BLaER1 treated with 17β-estradiol and CSF1 and Interleukin-3, amounts not matched to agents 10 nM and 100 nM (cell line): ENCODE measurements around the gene FHIP1B.

ENCODE experiments used
- H3K27ac ChIP-seq, 11 experiments: shearing (Covaris generic); formaldehyde crosslinking; 2 replicates each; pipeline ENCODE4 v1.8.1; 2022
- H3K27me3 ChIP-seq, 11 experiments: shearing (Covaris generic); formaldehyde crosslinking; 2 replicates each; pipeline ENCODE4 v1.8.1; 2022
- H3K36me3 ChIP-seq, 11 experiments: shearing (Covaris generic); formaldehyde crosslinking; 2 replicates each; pipeline ENCODE4 v1.8.1; 2022
- H3K4me1 ChIP-seq, 10 experiments: shearing (Covaris generic); formaldehyde crosslinking; 2 replicates each; pipeline ENCODE4 v1.8.1; 2022
- H3K4me2 ChIP-seq, 11 experiments: shearing (Covaris generic); formaldehyde crosslinking; 2 replicates each; pipeline ENCODE4 v1.8.1; 2022
- H3K4me3 ChIP-seq, 10 experiments: shearing (Covaris generic); formaldehyde crosslinking; 2 replicates each; pipeline ENCODE4 v1.8.1; 2022
- H3K9ac ChIP-seq, 11 experiments: shearing (Covaris generic); formaldehyde crosslinking; 2 replicates each; pipeline ENCODE4 v1.8.1; 2022
- H3K9me3 ChIP-seq, 11 experiments: shearing (Covaris generic); formaldehyde crosslinking; replicated peaks in 1 of 11; 2 replicates each; pipeline ENCODE4 v1.8.1; 2022
- H4K20me1 ChIP-seq, 11 experiments: shearing (Covaris generic); formaldehyde crosslinking; 2 replicates each; pipeline ENCODE4 v1.8.1; 2022
- Cebpa-rat ChIP-seq, 11 experiments: shearing (Covaris generic); IDR thresholded peaks; 2 replicates each; pipeline ENCODE4 v1.8.1; 2022

FHIP1B gene

DNA sequence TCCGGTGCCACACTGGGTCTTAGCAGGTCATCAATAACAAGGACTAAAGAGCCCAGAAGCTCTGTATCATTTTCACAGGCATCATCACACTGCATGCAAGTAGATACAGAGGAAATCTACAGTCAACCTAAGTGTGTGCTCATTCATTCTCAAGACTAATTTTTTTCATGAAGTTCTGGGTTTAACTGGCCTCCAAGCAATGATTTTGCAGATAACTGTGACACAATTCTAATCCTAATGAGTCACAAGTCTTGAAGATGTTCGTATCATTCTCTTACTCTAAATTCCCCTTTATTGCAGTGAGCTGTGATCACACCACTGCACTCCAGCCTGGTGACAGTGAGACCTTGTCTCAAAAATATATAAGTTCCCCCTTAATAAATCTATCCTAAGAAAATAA, 33.0 kb downstream of the FHIP1B start:
- Histone ChIP-seq H3K27ac (peak overlapping the region in 10 of 11 experiments; percentile 29 to 80 (median 52); a peak in 16 of 22 replicates), H3K9me3 (peaks cover 0 to 25% (median 0%) of the 10 kb centered on the region in 11 experiments; a peak in 5 of 22 replicates), H3K4me2 (peak overlapping the region in 8 of 11 experiments; percentile 41 to 76 (median 54); a peak in 15 of 22 replicates), H3K36me3 (peaks cover 8 to 29% (median 17%) of the 10 kb centered on the region in 11 experiments; a peak in 14 of 22 replicates), H3K27me3 (no peaks in the 10 kb centered on the region), H4K20me1 (no peaks in the 10 kb centered on the region; a peak in 1 of 22 replicates), H3K4me1 (peaks cover 10 to 37% (median 26%) of the 10 kb centered on the region in 10 experiments; a peak in 18 of 20 replicates), H3K9ac (peak overlapping the region in 4 of 11 experiments; percentile 15 to 48 (median 32); a peak in 6 of 22 replicates), H3K4me3 (no peak overlapping the region)
- TF ChIP-seq Cebpa-rat (IDR thresholded peaks at IDR 0.05), result no peak

DNA sequence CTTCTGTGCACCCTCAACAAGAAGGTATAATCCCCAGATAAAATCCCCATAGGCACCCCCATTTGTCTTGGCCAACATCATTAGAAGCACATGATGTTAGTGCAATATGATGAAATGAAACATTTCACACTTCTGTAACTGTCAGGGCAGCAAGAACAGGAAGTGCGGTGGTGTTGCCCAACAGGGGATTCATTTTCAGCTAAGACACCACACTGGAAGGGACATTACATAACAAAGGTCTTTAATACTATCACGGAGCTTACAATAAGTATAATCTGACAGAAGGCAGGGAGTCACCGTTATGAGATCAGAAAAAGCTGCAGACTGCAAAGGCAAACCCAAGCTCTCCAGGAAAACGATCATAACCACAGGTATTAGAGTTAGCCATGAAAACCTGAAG, 33.5 kb downstream of the FHIP1B start:
- Histone ChIP-seq H3K27ac (peak overlapping the region in 10 of 11 experiments; percentile 29 to 80 (median 58); a peak in 17 of 22 replicates), H3K9ac (peak overlapping the region in 4 of 11 experiments; percentile 15 to 48 (median 32); a peak in 6 of 22 replicates), H3K4me3 (no peak overlapping the region), H3K27me3 (no peaks in the 10 kb centered on the region), H4K20me1 (no peaks in the 10 kb centered on the region; a peak in 1 of 22 replicates), H3K4me2 (peak overlapping the region in 9 of 11 experiments; percentile 16 to 76 (median 52); a peak in 15 of 22 replicates), H3K9me3 (peaks cover 0 to 25% (median 0%) of the 10 kb centered on the region in 11 experiments; a peak in 5 of 22 replicates), H3K36me3 (peaks cover 8 to 24% (median 14%) of the 10 kb centered on the region in 11 experiments; a peak in 13 of 22 replicates), H3K4me1 (peaks cover 10 to 37% (median 26%) of the 10 kb centered on the region in 10 experiments; a peak in 18 of 20 replicates)
- peak; percentile 19 to 93 (median 60); a peak in 12 of 22 replicates for TF ChIP-seq Cebpa-rat (IDR thresholded peaks at IDR 0.05)

DNA sequence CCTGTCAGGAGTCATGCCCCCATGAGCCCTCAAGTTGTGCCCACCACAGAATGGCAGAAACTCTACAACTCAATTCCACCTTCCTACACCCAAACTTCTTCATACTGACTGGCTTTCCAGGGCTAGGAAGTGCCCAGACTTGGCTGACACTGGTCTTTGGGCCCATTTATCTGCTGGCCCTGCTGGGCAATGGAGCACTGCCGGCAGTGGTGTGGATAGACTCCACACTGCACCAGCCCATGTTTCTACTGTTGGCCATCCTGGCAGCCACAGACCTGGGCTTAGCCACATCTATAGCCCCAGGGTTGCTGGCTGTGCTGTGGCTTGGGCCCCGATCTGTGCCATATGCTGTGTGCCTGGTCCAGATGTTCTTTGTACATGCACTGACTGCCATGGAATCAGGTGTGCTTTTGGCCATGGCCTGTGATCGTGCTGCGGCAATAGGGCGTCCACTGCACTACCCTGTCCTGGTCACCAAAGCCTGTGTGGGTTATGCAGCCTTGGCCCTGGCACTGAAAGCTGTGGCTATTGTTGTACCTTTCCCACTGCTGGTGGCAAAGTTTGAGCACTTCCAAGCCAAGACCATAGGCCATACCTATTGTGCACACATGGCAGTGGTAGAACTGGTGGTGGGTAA, 35.1 kb downstream of the FHIP1B start, which contains the start of gene OR52W1:
TSS of gene OR52W1 (plus strand) at position 51 of the 637 bp plus-strand sequence. CDS start at position 51, 0 bp downstream.
- H3K4me3 ChIP-seq, result no peak within 1 kb of the TSS
- peaks cover 10 to 35% (median 26%) of the 10 kb centered on the region in 10 experiments; a peak in 18 of 20 replicates for H3K4me1 ChIP-seq
- no peak for TF ChIP-seq Cebpa-rat (IDR thresholded peaks at IDR 0.05)
- H3K4me2 ChIP-seq, result no peak within 1 kb of the TSS
- H3K36me3 ChIP-seq, result peaks cover 0 to 8% (median 0%) of the 10 kb centered on the region in 11 experiments; a peak in 5 of 22 replicates
- H3K27ac ChIP-seq, result peak within 1 kb of the TSS in 8 of 11 experiments; percentile 35 to 80 (median 58); a peak in 13 of 22 replicates
- no peaks in the 10 kb centered on the region for H3K27me3 ChIP-seq
- H3K9me3 ChIP-seq, result peaks cover 0 to 25% (median 0%) of the 10 kb centered on the region in 11 experiments; a peak in 5 of 22 replicates
- H3K9ac ChIP-seq, result no peak within 1 kb of the TSS
- H4K20me1 ChIP-seq, result no peaks in the 10 kb centered on the region

DNA sequence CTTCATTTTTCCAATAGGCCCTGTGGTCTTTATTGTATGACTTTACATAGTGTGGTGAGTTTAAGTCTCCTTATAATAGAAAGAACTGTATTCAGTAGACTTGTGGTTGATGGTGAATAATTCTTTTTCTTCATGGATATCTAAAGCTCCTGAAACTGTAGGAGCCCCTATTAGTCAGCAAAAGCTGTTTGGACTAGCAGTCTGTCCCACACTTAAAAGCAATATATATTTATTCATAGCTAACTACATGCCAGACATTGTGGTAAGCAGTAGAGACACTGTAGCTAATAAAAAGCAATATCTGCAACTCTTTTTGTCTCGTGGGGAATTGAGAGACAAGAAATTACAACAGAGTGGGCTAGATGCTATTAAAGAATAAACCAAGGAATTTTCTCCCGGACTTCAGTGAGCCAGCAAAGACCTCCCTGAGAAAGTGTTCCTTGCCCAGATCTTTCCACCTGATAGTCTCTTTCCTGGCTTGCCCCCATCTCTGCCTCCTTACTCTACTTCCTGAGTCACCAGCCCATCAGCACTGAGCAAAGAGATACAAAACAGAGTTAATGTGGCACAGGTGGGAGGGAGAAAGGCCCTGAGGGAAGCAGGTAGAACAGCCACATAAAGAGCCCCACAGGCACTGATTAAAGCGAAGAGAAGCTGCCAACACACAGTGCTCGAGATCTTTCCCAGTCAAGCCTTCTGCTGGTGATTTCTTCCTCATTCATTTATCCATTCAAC, 36.8 kb downstream of the FHIP1B start:
- H3K27ac ChIP-seq, result peak overlapping the region in 1 of 11 experiments; percentile 23; a peak in 1 of 22 replicates
- no peak for TF ChIP-seq Cebpa-rat (IDR thresholded peaks at IDR 0.05)
- peaks cover 0 to 25% (median 0%) of the 10 kb centered on the region in 11 experiments; a peak in 5 of 22 replicates for H3K9me3 ChIP-seq
- no peaks in the 10 kb centered on the region for H4K20me1 ChIP-seq
- H3K4me3 ChIP-seq, result no peak overlapping the region
- no peak overlapping the region for H3K4me2 ChIP-seq
- H3K27me3 ChIP-seq, result no peaks in the 10 kb centered on the region
- peaks cover 7 to 23% (median 16%) of the 10 kb centered on the region in 10 experiments; a peak in 16 of 20 replicates for H3K4me1 ChIP-seq
- no peak overlapping the region for H3K9ac ChIP-seq
- H3K36me3 ChIP-seq, result peaks cover 0 to 6% (median 0%) of the 10 kb centered on the region in 11 experiments; a peak in 1 of 22 replicates

DNA sequence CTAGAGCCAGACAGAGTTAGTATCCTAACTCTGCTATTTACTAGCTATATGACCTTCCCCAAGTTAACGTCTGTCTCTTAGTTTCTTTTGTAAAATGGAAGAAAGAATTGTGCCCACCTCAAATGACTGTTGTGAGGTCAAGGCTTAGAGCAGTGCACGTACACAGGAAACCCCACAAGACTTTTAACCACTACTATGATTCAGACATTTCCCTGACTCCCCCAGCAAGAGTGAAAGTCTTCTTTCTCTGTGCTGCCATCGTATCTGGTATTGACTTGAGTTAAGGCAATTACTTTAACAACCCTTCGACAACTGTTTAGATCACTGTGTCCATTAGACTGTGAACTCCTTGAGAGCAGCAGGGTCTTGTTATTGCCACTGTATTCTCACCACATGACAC, 38.0 kb downstream of the FHIP1B start:
- peaks cover 0 to 17% (median 0%) of the 10 kb centered on the region in 11 experiments; a peak in 4 of 22 replicates for H3K9me3 ChIP-seq
- no peak overlapping the region for H3K9ac ChIP-seq
- no peak overlapping the region for H3K4me2 ChIP-seq
- H3K36me3 ChIP-seq, result 0 out of 22 replicates have a peak, but pooled peaks cover 0 to 6% (median 0%) of the 10 kb centered on the region in 11 experiments
- TF ChIP-seq Cebpa-rat (IDR thresholded peaks at IDR 0.05), result no peak
- no peak overlapping the region for H3K27ac ChIP-seq
- no peak overlapping the region for H3K4me3 ChIP-seq
- H3K4me1 ChIP-seq, result peaks cover 7 to 18% (median 14%) of the 10 kb centered on the region in 10 experiments; a peak in 16 of 20 replicates
- no peaks in the 10 kb centered on the region for H3K27me3 ChIP-seq
- H4K20me1 ChIP-seq, result no peaks in the 10 kb centered on the region

DNA sequence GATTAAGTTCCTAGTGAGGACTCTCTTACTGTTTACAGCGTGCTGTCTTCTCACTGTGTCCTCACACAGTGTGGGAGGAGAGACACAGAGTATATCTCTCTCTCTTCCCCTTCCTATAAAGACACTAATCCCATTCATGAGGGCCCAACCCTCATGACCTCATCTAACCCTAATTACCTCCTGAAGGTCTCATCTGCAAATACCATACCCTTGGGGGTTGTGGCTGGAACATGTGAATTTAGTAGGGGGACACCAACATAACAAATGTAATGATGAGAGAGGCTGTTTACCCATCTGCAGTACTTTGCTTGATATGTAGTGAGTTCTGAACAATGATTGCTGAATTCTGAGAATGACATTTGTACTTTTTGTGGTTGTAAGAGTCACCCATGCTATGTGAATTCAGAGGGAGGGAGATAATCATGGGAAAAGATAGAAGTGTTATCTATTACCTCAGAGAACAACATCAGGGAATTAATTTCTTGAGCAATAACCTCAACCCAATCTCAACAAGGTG, 40.3 kb downstream of the FHIP1B start:
- Histone ChIP-seq H4K20me1 (no peaks in the 10 kb centered on the region), H3K27ac (no peak overlapping the region), H3K4me3 (no peak overlapping the region), H3K36me3 (no peaks in the 10 kb centered on the region), H3K4me2 (peak overlapping the region in 1 of 11 experiments; percentile 3; a peak in 1 of 22 replicates), H3K9ac (no peak overlapping the region), H3K9me3 (no peaks in the 10 kb centered on the region), H3K27me3 (no peaks in the 10 kb centered on the region), H3K4me1 (peaks cover 0 to 7% (median 0%) of the 10 kb centered on the region in 10 experiments; a peak in 4 of 20 replicates)
- no peak for TF ChIP-seq Cebpa-rat (IDR thresholded peaks at IDR 0.05)

DNA sequence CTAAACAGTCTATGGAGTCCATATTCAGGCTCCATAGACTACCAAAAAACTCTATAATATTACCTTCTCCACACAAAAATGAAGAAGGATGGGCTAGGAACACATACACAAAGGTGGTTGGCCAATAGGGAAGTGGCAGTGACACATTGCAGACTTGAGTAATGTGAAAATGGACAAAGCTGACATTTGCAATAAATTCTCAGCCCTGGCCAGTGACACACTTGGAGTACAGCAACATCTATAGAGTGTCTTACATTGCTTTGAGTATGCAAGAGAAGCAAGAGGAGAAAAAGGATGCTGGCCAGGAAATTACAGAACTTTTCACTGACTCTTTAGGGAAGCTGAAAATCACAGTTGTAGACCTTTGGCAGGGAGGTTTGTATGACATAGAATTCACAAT, 42.7 kb downstream of the FHIP1B start:
- H3K4me3 ChIP-seq, result no peak overlapping the region
- no peak overlapping the region for H3K4me2 ChIP-seq
- no peak overlapping the region for H3K27ac ChIP-seq
- no peak for TF ChIP-seq Cebpa-rat (IDR thresholded peaks at IDR 0.05)
- H3K9me3 ChIP-seq, result no peaks in the 10 kb centered on the region
- H4K20me1 ChIP-seq, result no peaks in the 10 kb centered on the region
- H3K27me3 ChIP-seq, result no peaks in the 10 kb centered on the region
- H3K4me1 ChIP-seq, result peaks cover 0 to 7% (median 0%) of the 10 kb centered on the region in 10 experiments; a peak in 4 of 20 replicates
- H3K36me3 ChIP-seq, result no peaks in the 10 kb centered on the region
- no peak overlapping the region for H3K9ac ChIP-seq

DNA sequence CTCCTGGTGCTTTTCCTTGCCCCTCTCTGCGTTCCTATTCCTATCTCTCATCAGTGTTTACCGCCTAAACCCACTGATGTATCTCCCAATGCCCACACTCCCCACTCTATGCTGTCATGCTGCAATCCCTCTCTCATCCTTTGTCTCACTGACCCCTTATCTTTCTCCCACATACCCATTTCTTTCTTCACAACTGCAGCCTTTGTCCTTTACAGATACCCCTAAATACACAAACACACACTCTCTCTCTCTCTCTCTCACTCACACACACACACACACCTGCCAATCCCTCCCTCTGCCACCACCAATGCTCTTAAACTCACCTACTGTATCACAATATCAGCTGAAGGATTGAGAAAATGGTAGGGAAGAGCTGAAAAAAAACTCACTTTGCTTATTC, 59.0 kb downstream of the FHIP1B start:
- H3K27me3 ChIP-seq, result no peaks in the 10 kb centered on the region
- H4K20me1 ChIP-seq, result no peaks in the 10 kb centered on the region
- no peak overlapping the region for H3K9ac ChIP-seq
- H3K9me3 ChIP-seq, result peaks cover 6 to 21% (median 11%) of the 10 kb centered on the region in 11 experiments; a peak in 19 of 22 replicates
- no peak overlapping the region for H3K27ac ChIP-seq
- H3K4me3 ChIP-seq, result no peak overlapping the region
- no peaks in the 10 kb centered on the region for H3K36me3 ChIP-seq
- H3K4me2 ChIP-seq, result no peak overlapping the region
- peaks cover 4 to 9% (median 6%) of the 10 kb centered on the region in 10 experiments; a peak in 15 of 20 replicates for H3K4me1 ChIP-seq
- no peak for TF ChIP-seq Cebpa-rat (IDR thresholded peaks at IDR 0.05)
